Uterus (tissue), 2 donors: ENCODE data around the gene S1PR4.

Experiments used
- POLR2A ChIP-seq, 2 donors: fragments of 450-650 bp; IDR thresholded peaks; one replicate each; pipeline ENCODE4 v1.6.1; 2016; ENCODE audit warnings: antibody characterized with exemption in 2 of 2, mild to moderate bottlenecking in 1 of 2, moderate library complexity in 1 of 2
- TF ChIP-seq, protein P1 (sequence below), 4 experiments: fragments of 200-600 bp in 2 of 4; fragments of 450-650 bp in 2 of 4; sonication (generic) in 2 of 4; IDR thresholded peaks; one replicate each; pipeline ENCODE4 v1.5.1; 2016 to 2019; ENCODE audit warnings: antibody characterized with exemption in 4 of 4, mild to moderate bottlenecking in 2 of 4, moderate library complexity in 1 of 4

DNA sequence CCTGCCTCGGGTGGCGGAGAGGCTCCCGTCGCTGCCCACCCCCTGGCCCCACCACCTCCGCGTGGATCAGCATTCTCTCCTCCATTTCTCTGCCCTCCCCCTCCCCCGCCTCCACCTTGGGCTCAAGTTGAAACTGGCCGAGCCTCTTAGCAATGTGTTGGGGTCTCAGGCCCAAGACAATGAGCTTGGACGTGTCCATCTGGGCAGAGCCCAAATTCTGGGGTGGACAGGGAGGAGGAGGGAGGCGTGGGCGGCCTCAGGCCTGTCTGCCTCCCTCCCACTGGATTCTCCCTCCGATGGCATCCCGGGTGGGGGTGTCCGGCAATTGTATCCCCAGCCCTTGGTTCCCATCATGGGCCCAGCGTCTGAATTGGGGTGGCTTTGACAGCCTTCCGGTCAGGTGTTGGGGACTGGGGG, 47.1 kb downstream of the S1PR4 start:
- TF ChIP-seq, protein P1, sequence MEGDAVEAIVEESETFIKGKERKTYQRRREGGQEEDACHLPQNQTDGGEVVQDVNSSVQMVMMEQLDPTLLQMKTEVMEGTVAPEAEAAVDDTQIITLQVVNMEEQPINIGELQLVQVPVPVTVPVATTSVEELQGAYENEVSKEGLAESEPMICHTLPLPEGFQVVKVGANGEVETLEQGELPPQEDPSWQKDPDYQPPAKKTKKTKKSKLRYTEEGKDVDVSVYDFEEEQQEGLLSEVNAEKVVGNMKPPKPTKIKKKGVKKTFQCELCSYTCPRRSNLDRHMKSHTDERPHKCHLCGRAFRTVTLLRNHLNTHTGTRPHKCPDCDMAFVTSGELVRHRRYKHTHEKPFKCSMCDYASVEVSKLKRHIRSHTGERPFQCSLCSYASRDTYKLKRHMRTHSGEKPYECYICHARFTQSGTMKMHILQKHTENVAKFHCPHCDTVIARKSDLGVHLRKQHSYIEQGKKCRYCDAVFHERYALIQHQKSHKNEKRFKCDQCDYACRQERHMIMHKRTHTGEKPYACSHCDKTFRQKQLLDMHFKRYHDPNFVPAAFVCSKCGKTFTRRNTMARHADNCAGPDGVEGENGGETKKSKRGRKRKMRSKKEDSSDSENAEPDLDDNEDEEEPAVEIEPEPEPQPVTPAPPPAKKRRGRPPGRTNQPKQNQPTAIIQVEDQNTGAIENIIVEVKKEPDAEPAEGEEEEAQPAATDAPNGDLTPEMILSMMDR (IDR thresholded peaks at IDR 0.05): no peak
- no peak for TF ChIP-seq POLR2A (IDR thresholded peaks at IDR 0.05)
